GM10248 (cell line): ENCODE results near the gene NEK2.

Experiments used
- CTCF ChIA-PET: fragments of 300-600 bp; sonication (Branson Sonifier 250); formaldehyde crosslinking; extraction: SDS; loops from one replicate; lab custom pipeline; 2021; ENCODE audit warnings: antibody characterized with exemption; lab: Yijun Ruan, JAX
- POLR2A ChIA-PET: fragments of 350-650 bp; sonication (Branson Sonifier 250); formaldehyde crosslinking; extraction: SDS; loops from one replicate; lab custom pipeline; 2020; ENCODE audit warnings: antibody characterized with exemption; lab: Yijun Ruan, JAX
- DNase-seq: peaks from one replicate; pipeline ENCODE4 v3.0.0; 2012; ENCODE audit errors: extremely low spot score
- TF ChIP-seq, protein P1 (sequence below): IDR thresholded peaks from 2 replicates; pipeline ENCODE4 v1.5.1; 2012; ENCODE audit warnings: mild to moderate bottlenecking, low read depth; ENCODE audit errors: extremely low read depth, missing control alignments, control extremely low read depth

NEK2 gene

DNA sequence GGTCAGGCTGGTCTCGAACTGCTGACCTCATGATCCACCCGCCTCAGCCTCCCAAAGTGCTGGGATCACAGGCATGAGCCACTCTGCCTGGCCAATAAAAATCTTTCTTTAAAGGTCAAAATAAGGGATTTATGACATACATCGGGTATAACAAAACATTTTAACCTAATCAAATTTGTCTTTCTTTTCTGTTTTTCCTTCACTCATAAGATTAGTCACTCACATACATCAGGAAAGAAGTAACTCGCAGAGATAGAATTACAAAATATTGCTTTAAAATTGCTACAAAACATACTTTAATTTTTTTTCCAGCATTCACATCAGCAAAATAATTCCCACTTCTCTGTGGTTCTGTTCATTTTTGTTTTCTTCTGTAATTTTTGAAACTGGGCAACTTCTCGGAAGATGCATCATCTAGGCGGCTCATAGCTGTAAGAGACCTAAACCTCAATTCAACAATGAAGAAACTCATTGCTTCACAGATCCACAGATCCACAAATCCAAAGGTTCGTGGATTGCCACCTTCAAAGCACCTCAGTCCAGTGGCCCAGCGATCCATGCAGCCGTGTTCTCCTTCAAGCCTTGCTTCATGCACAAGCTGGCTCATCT is 39.7 kb downstream of the NEK2 start:
- DNase-seq: no peak
- POLR2A ChIA-PET: no interaction called here
- CTCF ChIA-PET: no interaction called here
- TF ChIP-seq, protein P1, sequence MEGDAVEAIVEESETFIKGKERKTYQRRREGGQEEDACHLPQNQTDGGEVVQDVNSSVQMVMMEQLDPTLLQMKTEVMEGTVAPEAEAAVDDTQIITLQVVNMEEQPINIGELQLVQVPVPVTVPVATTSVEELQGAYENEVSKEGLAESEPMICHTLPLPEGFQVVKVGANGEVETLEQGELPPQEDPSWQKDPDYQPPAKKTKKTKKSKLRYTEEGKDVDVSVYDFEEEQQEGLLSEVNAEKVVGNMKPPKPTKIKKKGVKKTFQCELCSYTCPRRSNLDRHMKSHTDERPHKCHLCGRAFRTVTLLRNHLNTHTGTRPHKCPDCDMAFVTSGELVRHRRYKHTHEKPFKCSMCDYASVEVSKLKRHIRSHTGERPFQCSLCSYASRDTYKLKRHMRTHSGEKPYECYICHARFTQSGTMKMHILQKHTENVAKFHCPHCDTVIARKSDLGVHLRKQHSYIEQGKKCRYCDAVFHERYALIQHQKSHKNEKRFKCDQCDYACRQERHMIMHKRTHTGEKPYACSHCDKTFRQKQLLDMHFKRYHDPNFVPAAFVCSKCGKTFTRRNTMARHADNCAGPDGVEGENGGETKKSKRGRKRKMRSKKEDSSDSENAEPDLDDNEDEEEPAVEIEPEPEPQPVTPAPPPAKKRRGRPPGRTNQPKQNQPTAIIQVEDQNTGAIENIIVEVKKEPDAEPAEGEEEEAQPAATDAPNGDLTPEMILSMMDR: no peak

DNA sequence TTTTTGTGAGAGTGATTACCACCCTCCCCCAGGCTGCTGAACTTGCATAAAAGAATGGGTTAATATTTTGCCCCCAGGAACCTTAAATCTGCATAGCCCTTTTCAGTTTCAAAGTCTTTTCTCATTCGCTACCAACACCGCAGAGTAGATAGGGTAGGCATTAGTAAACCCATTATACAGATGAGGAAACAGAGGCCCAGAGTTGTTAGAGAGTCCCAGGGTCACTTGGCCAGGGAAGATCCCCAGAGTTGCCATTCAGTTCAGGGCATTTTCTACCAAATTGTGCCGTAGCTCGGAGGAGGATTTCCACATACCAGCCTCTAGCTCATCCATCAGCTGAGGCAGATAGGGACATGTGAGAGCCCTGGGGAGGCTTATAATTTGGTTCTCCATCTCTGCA is 40.5 kb downstream of the NEK2 start:
- ChIA-PET POLR2A (no interaction called here), CTCF (interaction anchor here (0.7 to 2.1 kb wide), 2 partner anchors 15 to 29 kb away, joined by 3 to 5 read pairs; no protein-coding TSS in a partner anchor)
- DNase-seq: no peak
- TF ChIP-seq, protein P1: no peak

DNA sequence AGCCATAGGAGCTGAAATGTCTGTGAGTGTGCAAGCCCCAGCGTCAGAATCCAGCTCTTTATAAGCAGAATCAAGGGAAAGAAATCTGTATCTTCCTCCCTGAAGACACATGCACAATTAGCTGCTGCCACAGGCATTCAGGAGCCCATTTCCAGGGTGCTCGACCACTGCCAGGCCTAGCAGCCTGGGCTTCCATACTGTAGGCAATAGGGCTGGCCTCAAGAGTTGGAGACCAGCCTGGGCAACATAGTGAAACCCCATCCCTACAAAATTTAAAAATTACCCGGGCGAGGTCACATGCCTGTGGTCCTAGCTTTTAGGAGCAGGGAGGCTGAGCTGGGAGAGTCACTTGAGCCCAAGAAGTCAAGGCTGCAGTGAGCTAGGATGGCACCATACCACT is 41.0 kb downstream of the NEK2 start:
- ChIA-PET CTCF (interaction anchor here (0.7 to 2.1 kb wide), 3 partner anchors 15 to 28 kb away, joined by 3 to 5 read pairs (median 3); no protein-coding TSS in a partner anchor), POLR2A (no interaction called here)
- no peak for DNase-seq
- TF ChIP-seq, protein P1: no peak

DNA sequence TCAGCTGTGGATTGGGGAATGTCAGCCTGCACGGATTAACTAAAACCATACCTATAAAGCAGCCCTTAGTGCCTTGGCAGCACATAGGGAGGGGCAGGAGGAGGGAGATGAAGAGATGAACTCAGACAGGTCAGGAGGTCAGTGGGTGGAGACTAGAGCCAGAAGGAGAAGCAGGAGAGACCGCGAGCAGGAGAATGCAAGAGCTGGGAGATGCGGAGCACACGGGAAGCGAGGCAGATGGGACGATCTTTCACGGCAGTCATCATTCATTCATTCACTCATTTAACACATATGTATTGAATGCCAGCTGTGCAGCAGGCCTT is 41.9 kb downstream of the NEK2 start:
- POLR2A ChIA-PET: no interaction called here
- TF ChIP-seq, protein P1: no peak
- no peak for DNase-seq
- CTCF ChIA-PET: interaction anchor here (1.4 to 2.5 kb wide), 4 partner anchors 15 to 120 kb away, joined by 4 to 13 read pairs (median 4); no protein-coding TSS in a partner anchor

DNA sequence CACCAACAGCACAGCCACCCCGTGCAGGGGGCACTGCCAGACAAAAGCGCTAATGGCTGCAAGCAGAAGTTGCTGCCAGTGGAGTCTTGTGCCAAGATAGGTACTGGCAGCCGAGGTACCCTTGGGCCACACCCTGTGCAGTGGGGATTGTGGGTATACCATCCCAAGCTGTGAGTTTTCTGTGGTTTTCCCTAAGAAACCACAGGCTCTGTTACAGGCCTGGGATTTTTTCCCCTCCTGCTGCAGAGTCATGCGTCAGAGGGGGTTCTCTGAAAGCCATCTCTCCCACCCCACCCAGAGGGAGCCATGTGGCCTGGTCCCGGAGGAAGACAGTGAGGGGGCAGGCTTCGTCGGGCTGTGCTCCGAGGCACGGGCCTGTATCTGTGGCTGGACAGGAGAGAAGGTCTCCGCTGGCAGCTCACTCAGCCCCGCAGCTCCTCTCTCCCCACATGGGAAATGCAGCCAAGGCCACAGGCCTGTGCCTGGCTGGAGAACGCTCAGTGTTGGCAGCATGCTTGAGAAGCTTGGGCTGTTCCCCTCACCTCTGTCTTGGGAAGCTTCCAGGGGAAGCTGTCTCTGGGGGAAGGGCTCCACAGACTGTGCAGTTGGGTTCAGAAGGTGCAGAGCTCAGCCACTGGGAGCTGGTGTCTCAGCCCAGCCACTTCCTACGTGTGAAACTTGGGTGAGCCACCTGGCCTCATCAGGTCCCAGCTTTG is 42.5 kb downstream of the NEK2 start:
- TF ChIP-seq, protein P1: no peak
- POLR2A ChIA-PET: interaction anchor here (0.5 kb wide), 1 partner anchor 18 kb away, joined by 3 read pairs; no protein-coding TSS in a partner anchor
- CTCF ChIA-PET: interaction anchor here (0.7 to 2.5 kb wide), 7 partner anchors 9 to 119 kb away, joined by 4 to 13 read pairs (median 4); no protein-coding TSS in a partner anchor
- DNase-seq: no peak

DNA sequence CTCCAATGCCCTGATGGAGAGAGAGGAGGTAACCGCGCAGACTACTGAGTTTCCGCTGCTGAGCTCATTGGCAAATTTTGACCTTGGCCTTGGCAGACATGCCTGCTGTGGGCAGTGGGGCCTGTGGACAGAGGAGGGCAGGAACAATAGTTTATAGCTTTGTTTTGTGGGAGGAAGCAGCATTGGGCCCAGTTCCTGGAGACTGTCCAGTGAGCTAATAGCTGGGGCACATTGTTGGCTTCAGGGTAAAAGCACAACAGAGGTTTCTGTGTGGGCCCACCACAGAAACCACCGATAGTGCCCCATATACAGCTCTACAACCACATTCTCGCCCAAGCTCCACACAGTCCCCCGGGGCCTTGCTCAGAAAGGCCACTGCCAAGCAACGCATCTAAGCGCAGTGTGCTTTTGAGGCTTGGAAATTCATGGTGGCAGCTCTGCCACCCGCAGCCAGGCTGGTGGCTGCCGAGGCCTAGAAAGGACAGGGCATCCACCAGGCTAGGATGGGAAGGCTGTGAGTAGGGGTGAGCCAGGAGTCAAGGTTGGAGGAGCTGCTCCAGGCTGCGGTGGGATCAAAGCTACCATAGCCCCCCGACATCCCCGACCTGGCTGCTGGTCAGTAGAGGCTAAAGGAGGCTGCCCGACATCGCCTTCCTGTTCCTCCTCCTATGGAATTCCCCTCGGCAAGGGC is 43.2 kb downstream of the NEK2 start:
- TF ChIP-seq, protein P1: no peak
- POLR2A ChIA-PET: interaction anchor here (0.5 kb wide), 1 partner anchor 19 kb away, joined by 3 read pairs; no protein-coding TSS in a partner anchor
- CTCF ChIA-PET: interaction anchor here (0.7 to 2.5 kb wide), 9 partner anchors 10 to 163 kb away, joined by 3 to 13 read pairs (median 4); partner anchors contain the start of gene SLC30A1
- no peak for DNase-seq
